ENCODE data around the gene ADGB.

DNA sequence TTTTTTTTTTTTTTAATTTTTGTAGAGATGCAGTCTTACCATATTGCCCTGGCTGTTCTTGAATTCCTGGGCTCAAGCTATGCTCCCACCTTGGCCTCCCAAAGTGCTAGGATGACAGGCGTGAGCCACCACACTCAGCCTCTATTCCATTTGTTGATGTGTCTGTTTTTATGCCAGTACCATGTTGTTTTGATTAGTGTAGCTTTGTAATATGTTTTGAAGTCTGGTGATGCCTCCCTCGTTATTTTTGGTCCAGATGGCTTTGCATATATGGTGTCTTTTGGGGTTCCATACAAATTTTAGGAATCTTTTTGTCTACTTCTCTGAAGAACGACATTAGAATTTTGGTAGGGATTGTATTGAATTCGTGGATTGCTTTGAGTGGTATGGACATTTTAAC, 193.2 kb downstream of the ADGB start:
- TF ChIP-seq, protein P1, sequence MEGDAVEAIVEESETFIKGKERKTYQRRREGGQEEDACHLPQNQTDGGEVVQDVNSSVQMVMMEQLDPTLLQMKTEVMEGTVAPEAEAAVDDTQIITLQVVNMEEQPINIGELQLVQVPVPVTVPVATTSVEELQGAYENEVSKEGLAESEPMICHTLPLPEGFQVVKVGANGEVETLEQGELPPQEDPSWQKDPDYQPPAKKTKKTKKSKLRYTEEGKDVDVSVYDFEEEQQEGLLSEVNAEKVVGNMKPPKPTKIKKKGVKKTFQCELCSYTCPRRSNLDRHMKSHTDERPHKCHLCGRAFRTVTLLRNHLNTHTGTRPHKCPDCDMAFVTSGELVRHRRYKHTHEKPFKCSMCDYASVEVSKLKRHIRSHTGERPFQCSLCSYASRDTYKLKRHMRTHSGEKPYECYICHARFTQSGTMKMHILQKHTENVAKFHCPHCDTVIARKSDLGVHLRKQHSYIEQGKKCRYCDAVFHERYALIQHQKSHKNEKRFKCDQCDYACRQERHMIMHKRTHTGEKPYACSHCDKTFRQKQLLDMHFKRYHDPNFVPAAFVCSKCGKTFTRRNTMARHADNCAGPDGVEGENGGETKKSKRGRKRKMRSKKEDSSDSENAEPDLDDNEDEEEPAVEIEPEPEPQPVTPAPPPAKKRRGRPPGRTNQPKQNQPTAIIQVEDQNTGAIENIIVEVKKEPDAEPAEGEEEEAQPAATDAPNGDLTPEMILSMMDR (IDR thresholded peaks at IDR 0.05; ENCODE audit: insufficient read depth, low read length, poor library complexity, severe bottlenecking), result no peak
- TF ChIP-seq EZH2phosphoT487 (conservative IDR thresholded peaks at IDR 0.05; ENCODE audit: low read length), result no peak
